Activated CD8-positive, alpha-beta T cell treated with anti-CD3 and anti-CD28 coated beads for 36 hours (primary cell): ENCODE data around the gene GPR162. TPM values are rescaled to one million over a fixed set of nuclear protein-coding genes. Genes with fewer than 3 reads are reported as not detected.

ENCODE experiments used
- ATAC-seq: fragments of 200-7000 bp; cut with Tn5 transposase; one replicate; pipeline ENCODE4 v1.10.0; 2021; ENCODE audit warnings: mild to moderate bottlenecking, moderate library complexity
- CTCF ChIA-PET: fragments of 350-600 bp; sonication (Branson Sonifier 250); formaldehyde crosslinking; loops from one replicate; lab custom pipeline; 2021; ENCODE audit warnings: antibody characterized with exemption; lab: Charles Lee
- POLR2A ChIA-PET: fragments of 350-600 bp; sonication (Branson Sonifier 250); formaldehyde crosslinking; loops from one replicate; lab custom pipeline; 2021; ENCODE audit warnings: antibody characterized with exemption; lab: Charles Lee
- DNase-seq: peaks from one replicate; pipeline ENCODE4 v3.0.0-alpha.2; 2020
- H3K27ac Mint-ChIP-seq: one replicate; pipeline ENCODE4 v1.8.0; 2021; ENCODE audit warnings: mild to moderate bottlenecking, mixed read lengths
- H3K27me3 Mint-ChIP-seq: one replicate; pipeline ENCODE4 v1.8.0; 2021; ENCODE audit warnings: mixed read lengths
- H3K36me3 Mint-ChIP-seq: one replicate; pipeline ENCODE4 v1.8.0; 2021; ENCODE audit warnings: low read depth, mixed read lengths
- H3K4me1 Mint-ChIP-seq: one replicate; pipeline ENCODE4 v1.8.0; 2021; ENCODE audit warnings: low read depth, mixed read lengths
- H3K4me3 Mint-ChIP-seq: one replicate; pipeline ENCODE4 v1.8.0; 2021; ENCODE audit warnings: mild to moderate bottlenecking, moderate library complexity, mixed read lengths
- H3K9me3 Mint-ChIP-seq: one replicate; pipeline ENCODE4 v1.8.0; 2021; ENCODE audit warnings: mixed read lengths
- intact Hi-C: fragments of 100-400 bp; cut with micrococcal nuclease; formaldehyde crosslinking; loops from one replicate; pipeline ENCODE4 v1.10.0; 2022
- total RNA-seq, 2 experiments: library from RNA; stranded (reverse); gene quantifications; one replicate each; pipeline ENCODE4 v1.2.3, GENCODE V29; 2021
- TF ChIP-seq, protein P1 (sequence below): fragments of 200-600 bp; IDR thresholded peaks from one replicate; pipeline ENCODE4 v1.8.0; 2022; ENCODE audit warnings: antibody characterized with exemption, mild to moderate bottlenecking

Gene GPR162
- total RNA-seq, 2 experiments from 2014 or later = 2.0 to 2.1 TPM

DNA sequence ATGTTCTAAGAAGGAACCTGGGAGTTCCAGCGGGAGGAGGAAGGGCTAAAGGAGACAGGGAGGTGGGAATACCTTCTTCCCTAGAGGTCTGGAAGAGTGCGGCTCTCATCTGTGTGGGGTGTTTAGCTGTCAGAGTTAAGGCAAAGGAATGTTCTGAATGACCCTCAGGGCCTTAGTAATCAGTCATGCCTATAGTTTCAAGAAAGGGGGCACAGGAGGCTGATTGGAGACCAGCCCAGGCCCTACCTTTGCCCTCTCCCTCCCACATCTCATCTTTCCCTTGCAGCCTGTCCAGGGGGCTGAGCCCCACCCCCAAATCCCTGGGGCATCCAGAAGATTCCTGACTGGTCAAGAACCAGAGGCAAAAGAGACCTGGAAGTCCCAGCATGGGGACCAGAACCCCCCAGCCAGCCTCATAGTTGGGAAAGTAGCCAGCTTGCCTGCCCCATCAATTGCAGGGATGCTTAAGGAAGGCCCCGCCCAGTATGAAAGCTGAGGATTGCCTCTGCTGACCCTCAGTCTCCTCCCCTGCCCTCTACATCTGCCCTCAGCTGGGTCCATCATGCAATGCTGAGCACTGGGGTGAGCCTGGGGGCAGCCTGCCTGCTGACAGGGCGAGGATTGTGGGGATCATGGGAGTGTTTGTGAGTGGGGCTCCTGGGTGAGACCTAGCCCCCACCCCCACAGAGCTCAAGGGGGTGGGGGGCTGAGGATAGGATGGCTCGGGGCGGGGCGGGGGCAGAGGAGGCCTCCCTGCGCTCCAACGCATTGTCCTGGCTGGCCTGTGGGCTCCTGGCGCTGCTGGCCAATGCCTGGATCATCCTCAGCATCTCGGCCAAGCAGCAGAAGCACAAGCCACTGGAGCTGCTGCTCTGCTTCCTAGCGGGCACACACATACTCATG is 1.8 kb downstream of the GPR162 start:
- ATAC-seq (no peak), DNase-seq (no peak)
- TF ChIP-seq, protein P1, sequence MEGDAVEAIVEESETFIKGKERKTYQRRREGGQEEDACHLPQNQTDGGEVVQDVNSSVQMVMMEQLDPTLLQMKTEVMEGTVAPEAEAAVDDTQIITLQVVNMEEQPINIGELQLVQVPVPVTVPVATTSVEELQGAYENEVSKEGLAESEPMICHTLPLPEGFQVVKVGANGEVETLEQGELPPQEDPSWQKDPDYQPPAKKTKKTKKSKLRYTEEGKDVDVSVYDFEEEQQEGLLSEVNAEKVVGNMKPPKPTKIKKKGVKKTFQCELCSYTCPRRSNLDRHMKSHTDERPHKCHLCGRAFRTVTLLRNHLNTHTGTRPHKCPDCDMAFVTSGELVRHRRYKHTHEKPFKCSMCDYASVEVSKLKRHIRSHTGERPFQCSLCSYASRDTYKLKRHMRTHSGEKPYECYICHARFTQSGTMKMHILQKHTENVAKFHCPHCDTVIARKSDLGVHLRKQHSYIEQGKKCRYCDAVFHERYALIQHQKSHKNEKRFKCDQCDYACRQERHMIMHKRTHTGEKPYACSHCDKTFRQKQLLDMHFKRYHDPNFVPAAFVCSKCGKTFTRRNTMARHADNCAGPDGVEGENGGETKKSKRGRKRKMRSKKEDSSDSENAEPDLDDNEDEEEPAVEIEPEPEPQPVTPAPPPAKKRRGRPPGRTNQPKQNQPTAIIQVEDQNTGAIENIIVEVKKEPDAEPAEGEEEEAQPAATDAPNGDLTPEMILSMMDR = no peak
- Mint-ChIP-seq H3K36me3 (no peaks in the 10 kb centered on the region), H3K27ac (no peak overlapping the region), H3K27me3 (peaks cover 56% of the 10 kb centered on the region), H3K4me3 (no peak overlapping the region), H3K9me3 (no peaks in the 10 kb centered on the region), H3K4me1 (peaks cover 21% of the 10 kb centered on the region)
- intact Hi-C loops = no loop called here
- ChIA-PET CTCF (interaction anchor here (1.2 to 17.9 kb wide), 9 partner anchors 11 to 205 kb away, joined by 3 to 341 read pairs (median 15); partner anchors contain the start of genes COPS7A, MLF2 and PTMS), POLR2A (interaction anchor here (0.8 to 3.1 kb wide), 3 partner anchors 12 to 70 kb away, joined by 4 to 9 read pairs (median 5); partner anchors contain the start of genes LAG3 and MLF2)

DNA sequence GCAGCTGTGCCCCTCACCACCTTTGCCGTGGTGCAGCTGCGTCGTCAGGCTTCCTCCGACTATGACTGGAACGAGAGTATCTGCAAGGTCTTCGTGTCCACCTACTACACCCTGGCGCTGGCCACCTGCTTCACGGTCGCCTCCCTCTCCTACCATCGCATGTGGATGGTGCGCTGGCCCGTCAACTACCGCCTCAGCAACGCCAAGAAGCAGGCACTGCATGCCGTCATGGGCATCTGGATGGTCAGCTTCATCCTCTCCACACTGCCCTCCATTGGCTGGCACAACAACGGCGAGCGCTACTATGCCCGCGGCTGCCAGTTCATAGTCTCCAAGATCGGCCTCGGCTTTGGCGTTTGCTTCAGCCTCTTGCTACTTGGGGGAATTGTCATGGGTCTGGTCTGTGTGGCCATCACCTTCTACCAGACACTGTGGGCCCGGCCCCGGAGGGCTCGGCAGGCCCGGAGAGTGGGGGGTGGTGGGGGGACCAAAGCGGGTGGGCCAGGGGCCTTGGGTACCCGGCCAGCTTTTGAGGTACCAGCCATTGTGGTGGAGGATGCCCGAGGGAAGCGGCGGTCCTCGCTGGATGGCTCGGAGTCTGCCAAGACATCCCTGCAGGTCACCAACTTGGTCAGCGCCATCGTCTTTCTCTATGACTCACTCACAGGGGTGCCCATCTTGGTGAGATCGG is 2.6 kb downstream of the GPR162 start:
- POLR2A ChIA-PET = interaction anchor here (0.7 to 3.1 kb wide), 4 partner anchors 71 to 79 kb away, joined by 3 to 9 read pairs (median 4); partner anchors contain the start of gene MLF2
- intact Hi-C loops = no loop called here
- H3K27ac Mint-ChIP-seq = no peak overlapping the region
- CTCF ChIA-PET = interaction anchor here (1.0 to 17.9 kb wide), 25 partner anchors 10 to 229 kb away, joined by 3 to 341 read pairs (median 4); partner anchors contain the start of genes CD4, COPS7A, MLF2 and PTMS
- no peaks in the 10 kb centered on the region for H3K36me3 Mint-ChIP-seq
- H3K27me3 Mint-ChIP-seq = peaks cover 61% of the 10 kb centered on the region
- H3K4me3 Mint-ChIP-seq = no peak overlapping the region
- no peak for DNase-seq
- no peak for ATAC-seq
- TF ChIP-seq, protein P1 = no peak
- H3K4me1 Mint-ChIP-seq = peaks cover 26% of the 10 kb centered on the region
- no peaks in the 10 kb centered on the region for H3K9me3 Mint-ChIP-seq

DNA sequence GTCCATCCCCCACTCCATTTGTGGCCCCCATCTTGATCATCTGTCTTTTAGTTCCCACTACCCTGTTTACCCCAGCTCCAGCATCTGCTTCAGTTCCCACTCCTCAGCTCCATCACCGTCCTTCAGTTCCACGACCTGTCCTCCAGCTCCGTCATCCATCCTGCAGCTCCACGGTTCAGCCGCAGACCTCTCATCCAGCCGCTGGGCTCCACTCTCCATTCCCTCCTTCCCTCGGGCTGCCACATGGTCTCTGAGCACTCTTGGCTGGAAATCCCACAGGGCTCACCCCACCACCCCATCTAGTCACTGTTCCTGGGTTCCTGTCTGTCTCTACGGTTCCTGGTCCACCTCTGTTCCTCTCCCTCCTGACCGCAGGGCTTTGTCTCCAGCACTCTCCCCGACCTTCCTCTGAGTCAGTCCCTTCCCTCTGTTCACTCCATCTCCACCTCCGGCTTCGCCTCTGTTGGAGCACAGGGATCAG is 3.3 kb downstream of the GPR162 start:
- CTCF ChIA-PET = interaction anchor here (0.6 to 17.9 kb wide), 32 partner anchors 8 to 230 kb away, joined by 3 to 341 read pairs (median 4); partner anchors contain the start of genes CD4, CDCA3, COPS7A and GNB3
- intact Hi-C loops = loop anchor here (5.0 kb wide), 2 partner anchors 43 to 73 kb away; partner anchors contain the start of gene MLF2

DNA sequence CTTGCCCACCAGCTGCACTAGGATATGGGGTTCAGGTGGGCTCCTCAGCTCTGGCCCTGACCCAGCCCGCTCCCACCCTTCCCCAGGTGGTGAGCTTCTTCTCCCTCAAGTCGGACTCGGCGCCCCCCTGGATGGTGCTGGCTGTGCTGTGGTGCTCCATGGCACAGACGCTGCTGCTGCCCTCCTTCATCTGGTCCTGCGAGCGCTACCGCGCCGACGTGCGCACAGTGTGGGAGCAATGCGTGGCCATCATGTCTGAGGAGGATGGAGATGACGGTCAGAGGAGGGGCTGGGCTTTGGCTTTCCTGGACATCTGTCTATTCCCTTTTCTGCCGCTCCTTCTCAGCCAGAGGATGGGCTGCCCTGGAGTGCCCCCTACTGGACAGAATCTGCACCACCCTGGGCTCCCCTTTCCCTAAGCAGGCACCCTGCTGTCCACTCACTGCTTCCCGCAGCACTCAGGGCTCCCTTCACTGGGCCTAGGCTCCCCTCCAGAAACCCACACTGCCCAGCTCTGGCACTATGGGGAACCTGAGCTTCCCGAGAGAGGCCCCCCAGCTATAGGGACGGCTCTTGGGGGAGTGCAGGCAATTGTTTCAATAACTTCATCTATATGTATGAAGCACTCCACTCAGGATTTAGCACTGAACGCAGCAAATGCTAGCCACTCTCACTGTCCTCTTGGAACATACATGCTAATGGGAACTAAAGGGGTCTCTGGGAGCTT is 3.9 kb downstream of the GPR162 start:
- CTCF ChIA-PET = interaction anchor here (0.6 to 17.9 kb wide), 45 partner anchors 9 to 230 kb away, joined by 3 to 341 read pairs (median 4); partner anchors contain the start of genes CD4, CDCA3, COPS7A and GNB3
- peak; percentile 89 for DNase-seq
- POLR2A ChIA-PET = interaction anchor here (0.6 to 3.1 kb wide), 8 partner anchors 33 to 136 kb away, joined by 3 to 9 read pairs (median 3); partner anchors contain the start of genes COPS7A, MLF2, TPI1 and ZNF384
- Mint-ChIP-seq H3K27me3 (peaks cover 70% of the 10 kb centered on the region), H3K27ac (no peak overlapping the region), H3K4me1 (peaks cover 30% of the 10 kb centered on the region), H3K4me3 (no peak overlapping the region), H3K36me3 (no peaks in the 10 kb centered on the region), H3K9me3 (no peaks in the 10 kb centered on the region)
- intact Hi-C loops = loop anchor here (5.0 kb wide), 2 partner anchors 43 to 73 kb away; partner anchors contain the start of gene MLF2
- ATAC-seq = peak; percentile 70
- TF ChIP-seq, protein P1 = peak; percentile 93

More for the DNA sequence above, 3.3 kb downstream of the GPR162 start:
- ATAC-seq (no peak), DNase-seq (no peak)
- H3K27ac Mint-ChIP-seq = no peak overlapping the region
- POLR2A ChIA-PET = interaction anchor here (0.7 to 3.1 kb wide), 6 partner anchors 71 to 135 kb away, joined by 3 to 9 read pairs (median 3); partner anchors contain the start of genes COPS7A, MLF2 and ZNF384
- TF ChIP-seq, protein P1 = no peak
- no peak overlapping the region for H3K4me3 Mint-ChIP-seq
- peaks cover 30% of the 10 kb centered on the region for H3K4me1 Mint-ChIP-seq
- no peaks in the 10 kb centered on the region for H3K9me3 Mint-ChIP-seq
- no peaks in the 10 kb centered on the region for H3K36me3 Mint-ChIP-seq
- H3K27me3 Mint-ChIP-seq = peaks cover 66% of the 10 kb centered on the region
